HUES48 (cell line): ENCODE results near the gene OPCML.

Experiments used
- H3K27ac ChIP-seq: one replicate; pipeline ENCODE4 v1.7.0; 2013; ENCODE audit warnings: low read depth, low read length, inconsistent platforms
- H3K27me3 ChIP-seq: 2 replicates; pipeline ENCODE4 v1.6.1; 2013; ENCODE audit warnings: mild to moderate bottlenecking, low read length; ENCODE audit not compliant: control insufficient read depth, insufficient read depth
- H3K36me3 ChIP-seq: 2 replicates; pipeline ENCODE4 v1.6.1; 2013; ENCODE audit warnings: low read length; ENCODE audit not compliant: control insufficient read depth, insufficient read depth
- H3K4me1 ChIP-seq: 2 replicates; pipeline ENCODE4 v1.6.1; 2013; ENCODE audit warnings: mild to moderate bottlenecking, low read length; ENCODE audit not compliant: control insufficient read depth, insufficient read depth
- H3K4me3 ChIP-seq: 2 replicates; pipeline ENCODE4 v1.5.1; 2013; ENCODE audit warnings: mild to moderate bottlenecking, low read depth, low read length
- H3K9ac ChIP-seq: 2 replicates; pipeline ENCODE4 v1.6.1; 2013; ENCODE audit warnings: mild to moderate bottlenecking, low read depth, low read length, moderate library complexity
- H3K9me3 ChIP-seq: 2 replicates; pipeline ENCODE4 v1.6.1; 2013; ENCODE audit warnings: low read length; ENCODE audit not compliant: control insufficient read depth, insufficient read depth

The OPCML gene

GRCh38 chr11:133559382-133559781 is 27.1 kb upstream of the OPCML start:
- Histone ChIP-seq H3K9me3 (no peaks in the 10 kb centered on the region), H3K9ac (no peak overlapping the region), H3K27ac (no peak overlapping the region), H3K36me3 (no peaks in the 10 kb centered on the region), H3K27me3 (no peaks in the 10 kb centered on the region), H3K4me1 (peaks cover 5% of the 10 kb centered on the region; the same call in 1 of the 2 replicates), H3K4me3 (no peak overlapping the region)

- no peak overlapping the region for H3K9ac ChIP-seq
- H3K27ac ChIP-seq, result no peak overlapping the region
- H3K4me1 ChIP-seq, result peaks cover 5% of the 10 kb centered on the region; the same call in 1 of the 2 replicates
- H3K4me3 ChIP-seq, result no peak overlapping the region
- H3K9me3 ChIP-seq, result no peaks in the 10 kb centered on the region
- no peaks in the 10 kb centered on the region for H3K27me3 ChIP-seq
- H3K36me3 ChIP-seq, result no peaks in the 10 kb centered on the region
These were observed 22.7 kb upstream of the OPCML start for GRCh38 chr11:133555034-133555433.

GRCh38 chr11:133553885-133554740 is 21.8 kb upstream of the OPCML start:
- H3K27ac ChIP-seq, result no peak overlapping the region
- H3K9ac ChIP-seq, result no peak overlapping the region
- H3K4me1 ChIP-seq, result peaks cover 5% of the 10 kb centered on the region; the same call in 1 of the 2 replicates
- H3K4me3 ChIP-seq, result no peak overlapping the region
- no peaks in the 10 kb centered on the region for H3K36me3 ChIP-seq
- no peaks in the 10 kb centered on the region for H3K9me3 ChIP-seq
- no peaks in the 10 kb centered on the region for H3K27me3 ChIP-seq

- no peaks in the 10 kb centered on the region for H3K27me3 ChIP-seq
- no peak overlapping the region for H3K9ac ChIP-seq
- H3K9me3 ChIP-seq, result no peaks in the 10 kb centered on the region
- H3K27ac ChIP-seq, result no peak overlapping the region
- peaks cover 5% of the 10 kb centered on the region; the same call in 1 of the 2 replicates for H3K4me1 ChIP-seq
- no peaks in the 10 kb centered on the region for H3K36me3 ChIP-seq
- H3K4me3 ChIP-seq, result no peak overlapping the region
These were observed 20.6 kb upstream of the OPCML start for GRCh38 chr11:133552938-133553337.

- H3K27me3 ChIP-seq, result no peaks in the 10 kb centered on the region
- no peak overlapping the region for H3K27ac ChIP-seq
- H3K9me3 ChIP-seq, result no peaks in the 10 kb centered on the region
These were observed 18.8 kb upstream of the OPCML start for GRCh38 chr11:133551064-133551463.

DNA sequence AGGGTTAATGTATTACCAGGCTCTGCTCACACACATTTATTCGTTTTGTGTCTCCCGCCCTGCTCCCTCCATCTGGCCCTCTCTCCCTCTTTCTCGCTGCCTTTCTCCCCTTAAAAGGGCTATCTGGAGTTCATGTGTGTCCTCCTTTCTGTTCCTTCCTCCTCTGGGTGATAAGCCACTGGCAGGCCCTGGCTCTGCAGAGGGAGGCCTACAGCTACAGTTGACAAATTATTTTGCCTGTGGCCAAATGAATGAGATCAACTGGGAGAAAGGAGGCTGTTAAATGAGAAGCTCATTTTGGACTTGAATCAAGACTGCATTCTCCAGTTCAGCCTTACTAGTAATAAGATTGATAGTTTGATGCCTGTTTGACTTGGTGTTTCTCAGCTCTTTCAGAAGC is 17.5 kb upstream of the OPCML start:
- H3K27me3 ChIP-seq, result no peaks in the 10 kb centered on the region
- H3K9ac ChIP-seq, result no peak overlapping the region
- H3K36me3 ChIP-seq, result no peaks in the 10 kb centered on the region
- H3K27ac ChIP-seq, result no peak overlapping the region
- no peak overlapping the region for H3K4me3 ChIP-seq
- H3K4me1 ChIP-seq, result peaks cover 18% of the 10 kb centered on the region
- no peaks in the 10 kb centered on the region for H3K9me3 ChIP-seq

More at GRCh38 chr11:133551064-133551463, 18.8 kb upstream of the OPCML start:
- H3K4me1 ChIP-seq, result peaks cover 12% of the 10 kb centered on the region
- H3K4me3 ChIP-seq, result no peak overlapping the region
- no peak overlapping the region for H3K9ac ChIP-seq
- no peaks in the 10 kb centered on the region for H3K36me3 ChIP-seq

DNA sequence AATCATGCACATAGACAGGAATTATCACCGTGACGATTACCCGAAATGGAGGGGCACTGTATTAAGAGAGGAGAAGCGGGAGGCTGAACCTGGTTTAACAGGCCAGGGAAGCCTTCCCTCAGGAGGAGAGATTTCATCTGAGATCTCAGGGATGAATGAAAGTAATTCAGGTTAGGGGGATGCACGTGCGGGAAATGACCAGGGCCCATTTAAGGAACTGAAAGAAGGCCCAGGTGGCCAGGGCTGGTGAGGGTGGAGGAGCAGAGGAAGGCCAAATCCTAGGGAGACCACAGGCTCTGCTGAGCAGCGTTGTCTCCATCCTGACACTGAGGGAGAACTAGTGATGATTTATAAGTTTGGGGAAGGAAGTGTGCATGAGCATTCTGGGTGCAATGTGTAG is 16.3 kb upstream of the OPCML start:
- Histone ChIP-seq H3K4me1 (peaks cover 26% of the 10 kb centered on the region), H3K36me3 (no peaks in the 10 kb centered on the region), H3K27me3 (no peaks in the 10 kb centered on the region), H3K4me3 (no peak overlapping the region), H3K9me3 (no peaks in the 10 kb centered on the region), H3K9ac (no peak overlapping the region), H3K27ac (no peak overlapping the region)

- peaks cover 31% of the 10 kb centered on the region for H3K4me1 ChIP-seq
- H3K27me3 ChIP-seq, result no peaks in the 10 kb centered on the region
- no peak overlapping the region for H3K9ac ChIP-seq
- H3K9me3 ChIP-seq, result no peaks in the 10 kb centered on the region
- no peaks in the 10 kb centered on the region for H3K36me3 ChIP-seq
- H3K4me3 ChIP-seq, result no peak overlapping the region
- no peak overlapping the region for H3K27ac ChIP-seq
These were observed 15.7 kb upstream of the OPCML start for GRCh38 chr11:133547808-133548494.

GRCh38 chr11:133545199-133545803 is 13.0 kb upstream of the OPCML start:
- Histone ChIP-seq H3K9ac (no peak overlapping the region), H3K36me3 (no peaks in the 10 kb centered on the region), H3K4me1 (peaks cover 55% of the 10 kb centered on the region), H3K9me3 (no peaks in the 10 kb centered on the region), H3K27ac (peak overlapping the region; percentile 14), H3K4me3 (0 out of 2 replicates have a peak overlapping the region, but pooled peaks have one; percentile 1), H3K27me3 (no peaks in the 10 kb centered on the region)

- Histone ChIP-seq H3K9me3 (no peaks in the 10 kb centered on the region), H3K4me3 (peak overlapping the region; percentile 0; the same call in 1 of the 2 replicates), H3K27me3 (no peaks in the 10 kb centered on the region), H3K9ac (peak overlapping the region; percentile 52; the same call in 1 of the 2 replicates), H3K27ac (peak overlapping the region; percentile 92), H3K4me1 (peaks cover 56% of the 10 kb centered on the region), H3K36me3 (no peaks in the 10 kb centered on the region)
These were observed 9.4 kb upstream of the OPCML start for GRCh38 chr11:133541720-133542095.
